C4-2B (cell line): Measurements from ENCODE around the gene CCDC40.

Source experiments
- H3K27ac ChIP-seq: fragments of 450-650 bp; 2 replicates; pipeline ENCODE4 v1.5.1; 2017
- CTCF ChIP-seq: fragments of 450-650 bp; conservative IDR thresholded peaks from 2 replicates; pipeline ENCODE4 v1.5.1; 2017; ENCODE audit warnings: mild to moderate bottlenecking
- ZFX ChIP-seq: fragments of 450-650 bp; IDR thresholded peaks from 2 replicates; pipeline ENCODE4 v1.6.1; 2017

The CCDC40 gene

DNA sequence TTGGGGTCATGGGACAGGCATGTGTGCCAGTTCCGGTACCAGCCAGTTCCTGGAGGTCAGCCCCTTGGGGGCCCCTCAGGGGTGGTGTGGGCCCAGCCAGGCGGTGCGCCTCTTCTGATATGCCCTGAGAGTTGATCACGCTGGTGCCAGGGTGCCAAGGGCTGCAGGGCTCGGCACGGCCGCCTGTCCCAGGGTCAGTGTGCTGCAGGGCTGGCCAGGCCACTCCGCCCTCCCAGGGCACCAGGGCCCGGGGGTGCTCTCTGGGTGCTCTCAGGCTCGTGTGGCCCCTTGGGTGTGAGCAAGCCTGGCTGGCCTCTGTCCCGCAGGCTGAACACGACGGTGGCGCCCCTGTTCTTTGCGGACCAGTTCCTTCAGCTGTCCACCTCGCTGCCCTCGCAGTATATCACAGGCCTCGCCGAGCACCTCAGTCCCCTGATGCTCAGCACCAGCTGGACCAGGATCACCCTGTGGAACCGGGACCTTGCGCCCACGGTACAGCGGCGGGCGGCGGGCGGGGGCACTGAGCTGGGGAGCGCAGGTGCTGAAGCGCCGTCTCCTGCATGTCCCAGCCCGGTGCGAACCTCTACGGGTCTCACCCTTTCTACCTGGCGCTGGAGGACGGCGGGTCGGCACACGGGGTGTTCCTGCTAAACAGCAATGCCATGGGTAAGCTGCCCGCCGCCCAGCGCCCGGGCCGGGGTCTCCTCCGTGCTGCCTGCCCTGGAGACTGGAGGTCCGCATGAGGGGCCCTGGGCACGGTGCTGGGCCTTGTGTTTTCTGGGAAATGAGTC lies 71.0 kb downstream of the CCDC40 start:
- H3K27ac ChIP-seq, result no peak overlapping the region
- no peak for TF ChIP-seq CTCF
- no peak for TF ChIP-seq ZFX

DNA sequence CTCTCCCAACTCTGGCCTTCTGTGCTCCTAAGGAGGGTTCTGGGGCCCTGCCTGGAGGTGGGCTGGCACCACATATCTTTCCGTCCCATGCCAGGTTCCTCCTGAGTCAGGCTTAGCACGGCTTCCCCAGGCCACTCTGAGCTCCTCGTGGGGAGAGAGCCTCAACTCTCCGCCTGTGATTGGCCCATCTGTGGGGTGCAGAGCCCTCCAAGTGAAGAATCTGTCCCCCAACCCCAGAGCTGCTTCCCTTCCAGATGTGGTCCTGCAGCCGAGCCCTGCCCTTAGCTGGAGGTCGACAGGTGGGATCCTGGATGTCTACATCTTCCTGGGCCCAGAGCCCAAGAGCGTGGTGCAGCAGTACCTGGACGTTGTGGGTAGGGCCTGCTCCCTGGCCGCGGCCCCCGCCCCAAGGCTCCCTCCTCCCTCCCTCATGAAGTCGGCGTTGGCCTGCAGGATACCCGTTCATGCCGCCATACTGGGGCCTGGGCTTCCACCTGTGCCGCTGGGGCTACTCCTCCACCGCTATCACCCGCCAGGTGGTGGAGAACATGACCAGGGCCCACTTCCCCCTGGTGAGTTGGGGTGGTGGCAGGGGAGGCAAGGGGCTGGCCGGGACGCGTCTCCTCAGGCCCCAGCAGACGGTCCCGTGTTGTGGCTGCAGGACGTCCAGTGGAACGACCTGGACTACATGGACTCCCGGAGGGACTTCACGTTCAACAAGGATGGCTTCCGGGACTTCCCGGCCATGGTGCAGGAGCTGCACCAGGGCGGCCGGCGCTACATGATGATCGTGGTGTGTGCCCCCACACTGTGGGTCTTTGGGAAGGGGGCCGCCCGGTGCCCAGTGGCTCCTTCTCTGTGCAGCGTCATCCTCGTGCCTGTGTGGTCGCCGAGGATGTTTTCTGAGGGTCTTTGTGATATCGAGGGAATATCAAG lies 71.9 kb downstream of the CCDC40 start:
- no peak overlapping the region for H3K27ac ChIP-seq
- TF ChIP-seq ZFX (no peak), CTCF (no peak)

DNA sequence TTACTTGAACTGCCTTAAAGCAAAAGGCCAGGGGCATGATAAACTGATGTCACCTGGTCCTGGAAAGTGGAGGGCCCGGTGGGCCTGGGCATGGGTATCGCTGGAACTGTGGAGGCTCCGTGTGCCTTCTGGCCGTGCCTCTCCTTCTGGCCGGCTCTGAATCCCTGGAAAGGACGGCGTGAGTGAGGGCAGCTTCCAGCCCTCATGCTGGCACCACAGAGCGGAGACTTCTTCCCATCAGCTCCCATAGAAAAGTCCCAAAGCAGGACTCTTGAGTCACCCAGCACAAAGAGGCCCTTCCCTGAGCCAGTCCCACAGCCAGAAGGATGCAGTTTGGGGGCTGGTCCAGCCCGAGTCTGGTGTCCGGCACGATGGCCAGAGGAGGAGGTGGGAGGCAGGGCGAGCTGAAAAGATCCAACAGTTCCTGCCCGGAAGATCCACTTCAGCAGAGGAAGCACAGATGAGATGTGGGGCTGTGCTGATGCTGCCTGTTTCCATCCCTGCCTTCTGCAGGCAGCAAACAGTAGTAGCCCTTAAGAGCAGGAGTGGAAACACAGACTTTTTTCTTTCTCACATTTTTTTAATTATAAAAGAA lies 72.7 kb downstream of the CCDC40 start:
- TF ChIP-seq ZFX (no peak), CTCF (no peak)
- H3K27ac ChIP-seq, result no peak overlapping the region

DNA sequence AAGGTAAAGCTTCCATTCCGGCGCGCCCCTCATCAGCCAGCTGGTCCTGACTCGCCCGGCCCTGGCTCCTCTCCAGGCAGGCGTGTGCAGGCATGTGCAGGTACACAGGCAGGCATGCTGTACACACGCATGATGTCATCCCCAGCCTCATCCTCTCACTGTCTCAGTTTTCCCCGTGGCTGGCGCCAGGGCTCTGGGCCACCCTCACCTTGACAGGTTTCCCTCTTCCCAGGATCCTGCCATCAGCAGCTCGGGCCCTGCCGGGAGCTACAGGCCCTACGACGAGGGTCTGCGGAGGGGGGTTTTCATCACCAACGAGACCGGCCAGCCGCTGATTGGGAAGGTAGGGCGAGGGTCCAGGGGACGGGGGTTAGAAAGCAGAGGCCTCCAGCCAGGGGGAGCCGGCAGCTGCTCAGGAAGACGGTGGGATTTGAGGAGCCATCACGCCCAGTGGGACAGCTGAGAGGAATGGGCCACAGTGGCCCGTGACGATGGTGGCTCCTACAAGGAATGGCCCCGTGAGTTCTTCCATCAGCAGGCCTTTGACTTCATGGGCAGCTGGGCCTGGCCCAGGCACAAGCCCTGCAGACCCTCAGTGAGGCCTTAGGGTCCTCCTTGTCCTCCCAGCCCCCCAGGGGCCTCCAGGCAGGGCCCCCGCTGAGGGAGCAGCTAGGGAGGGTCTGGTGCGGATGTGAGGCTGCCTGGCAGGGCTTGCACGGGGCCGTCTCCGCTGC lies 73.4 kb downstream of the CCDC40 start:
- no peak overlapping the region for H3K27ac ChIP-seq
- no peak for TF ChIP-seq CTCF

DNA sequence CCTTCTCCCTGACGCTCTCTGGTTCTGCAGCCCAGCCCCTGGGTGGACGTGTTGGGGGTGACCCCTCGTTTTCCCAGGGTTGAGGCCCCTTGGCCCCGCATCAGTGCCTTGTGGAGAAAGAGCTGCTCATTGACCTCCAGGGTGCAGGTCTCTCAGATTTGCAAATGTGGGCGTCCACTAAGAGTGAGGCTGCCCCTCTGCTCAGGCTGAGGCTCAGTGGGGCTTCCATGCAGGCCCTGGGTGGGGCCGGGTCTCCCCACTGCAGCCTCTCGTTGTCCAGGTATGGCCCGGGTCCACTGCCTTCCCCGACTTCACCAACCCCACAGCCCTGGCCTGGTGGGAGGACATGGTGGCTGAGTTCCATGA lies 74.0 kb downstream of the CCDC40 start:
- no peak overlapping the region for H3K27ac ChIP-seq
- TF ChIP-seq CTCF (no peak), ZFX (no peak)

DNA sequence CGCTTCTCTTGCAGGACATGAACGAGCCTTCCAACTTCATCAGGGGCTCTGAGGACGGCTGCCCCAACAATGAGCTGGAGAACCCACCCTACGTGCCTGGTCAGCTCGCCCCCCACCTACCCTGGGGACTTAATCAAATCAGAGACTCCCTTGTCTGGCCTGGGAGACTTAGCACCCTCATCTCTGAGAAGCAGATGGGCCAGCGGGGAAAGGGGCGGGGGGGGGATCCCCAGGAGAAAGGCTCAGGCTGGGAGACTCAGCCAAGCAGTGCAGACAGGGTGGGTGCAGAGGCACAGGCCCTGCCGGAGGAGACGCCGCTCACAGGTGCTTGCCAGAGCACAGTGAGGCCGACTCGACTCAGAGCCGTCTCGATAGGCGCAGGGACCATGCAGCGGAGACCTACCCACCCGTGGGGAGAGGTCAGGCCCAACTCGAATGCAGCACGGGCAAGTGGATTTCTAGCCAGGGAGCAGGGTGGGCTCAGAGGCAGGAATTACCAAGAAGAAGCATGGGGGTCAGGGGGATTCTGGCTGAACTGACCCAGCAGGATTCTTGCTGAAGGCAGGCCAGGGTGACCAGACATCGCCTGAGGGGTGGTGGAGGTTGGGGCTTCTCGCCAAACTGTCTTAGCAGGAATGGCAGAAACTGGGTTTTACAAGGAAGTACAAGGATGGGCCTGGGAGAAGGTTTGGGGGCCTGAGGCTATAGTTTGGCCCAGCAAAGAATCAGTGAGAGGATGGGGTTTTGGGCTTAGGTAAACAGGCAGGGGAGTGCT lies 74.7 kb downstream of the CCDC40 start:
- H3K27ac ChIP-seq, result no peak overlapping the region
- TF ChIP-seq ZFX (no peak), CTCF (no peak)
